Breast epithelium (tissue), 4 donors: ENCODE measurements around the gene GNAO1. TPM values are rescaled to one million over a fixed set of nuclear protein-coding genes. Genes with fewer than 3 reads are reported as not detected.

Experiments used
- DNase-seq, 2 donors: peaks; one replicate each; pipeline ENCODE4 v3.0.0-alpha.2; 2019; ENCODE audit warnings: low spot score in 2 of 2
- H3K27ac ChIP-seq, 2 donors: fragments of 200-600 bp; sonication (generic) in 1 of 2; one replicate each; pipeline ENCODE4 v1.5.1; 2016 to 2019; ENCODE audit warnings: mild to moderate bottlenecking in 1 of 2
- H3K27me3 ChIP-seq, 2 donors: fragments of 200-600 bp; sonication (generic) in 1 of 2; one replicate each; pipeline versions ENCODE4 v1.5.1 to v1.6.0; 2017 to 2019; ENCODE audit warnings: control low read depth in 1 of 2, mild to moderate bottlenecking in 1 of 2
- H3K36me3 ChIP-seq: fragments of 200-600 bp; one replicate; pipeline ENCODE4 v1.5.1; 2019
- H3K4me1 ChIP-seq, 2 donors: fragments of 200-600 bp; sonication (generic); one replicate each; pipeline ENCODE4 v1.5.1; 2016 to 2019; ENCODE audit warnings: control low read depth in 1 of 2
- H3K4me3 ChIP-seq, 3 donors: fragments of 200-600 bp; sonication (generic); 1 replicate in 2 of 3; 2 replicates in 1 of 3; pipeline ENCODE4 v1.5.1; 2016 to 2019; ENCODE audit warnings: mild to moderate bottlenecking in 3 of 3, moderate library complexity in 2 of 3
- H3K9me3 ChIP-seq, 2 donors: fragments of 200-600 bp; sonication (generic) in 1 of 2; one replicate each; pipeline ENCODE4 v1.5.1; 2016 to 2019; ENCODE audit warnings: control low read depth in 1 of 2
- POLR2A ChIP-seq: fragments of 450-650 bp; IDR thresholded peaks from one replicate; pipeline ENCODE4 v1.6.1; 2016; ENCODE audit warnings: antibody characterized with exemption, mild to moderate bottlenecking, moderate library complexity
- POLR2AphosphoS5 ChIP-seq, 3 donors: sonication (generic); formaldehyde crosslinking; IDR thresholded peaks; one replicate each; pipeline ENCODE4 v1.6.1; 2017; ENCODE audit warnings: antibody characterized with exemption in 3 of 3
- intact Hi-C: fragments of 100-400 bp; cut with DNase I; formaldehyde crosslinking; loops from one replicate; pipeline ENCODE4 v1.15.1; 2023; ENCODE audit warnings: low total_unique reads
- total RNA-seq, 3 donors: library from RNA; depleted of rRNA; stranded (reverse); fragments of >200 nt; gene quantifications; one replicate each; pipeline ENCODE4 v1.1.0, GENCODE V29; 2016
- TF ChIP-seq, protein P1 (sequence below), 3 donors: fragments of 450-650 bp; IDR thresholded peaks; one replicate each; pipeline ENCODE4 v1.5.1; 2016 to 2017; ENCODE audit warnings: antibody characterized with exemption in 3 of 3, mild to moderate bottlenecking in 3 of 3, moderate library complexity in 3 of 3

The GNAO1 gene
- total RNA-seq, 3 donors from 2014 or later, result 0.96 to 1.9 (median 0.98) TPM

DNA sequence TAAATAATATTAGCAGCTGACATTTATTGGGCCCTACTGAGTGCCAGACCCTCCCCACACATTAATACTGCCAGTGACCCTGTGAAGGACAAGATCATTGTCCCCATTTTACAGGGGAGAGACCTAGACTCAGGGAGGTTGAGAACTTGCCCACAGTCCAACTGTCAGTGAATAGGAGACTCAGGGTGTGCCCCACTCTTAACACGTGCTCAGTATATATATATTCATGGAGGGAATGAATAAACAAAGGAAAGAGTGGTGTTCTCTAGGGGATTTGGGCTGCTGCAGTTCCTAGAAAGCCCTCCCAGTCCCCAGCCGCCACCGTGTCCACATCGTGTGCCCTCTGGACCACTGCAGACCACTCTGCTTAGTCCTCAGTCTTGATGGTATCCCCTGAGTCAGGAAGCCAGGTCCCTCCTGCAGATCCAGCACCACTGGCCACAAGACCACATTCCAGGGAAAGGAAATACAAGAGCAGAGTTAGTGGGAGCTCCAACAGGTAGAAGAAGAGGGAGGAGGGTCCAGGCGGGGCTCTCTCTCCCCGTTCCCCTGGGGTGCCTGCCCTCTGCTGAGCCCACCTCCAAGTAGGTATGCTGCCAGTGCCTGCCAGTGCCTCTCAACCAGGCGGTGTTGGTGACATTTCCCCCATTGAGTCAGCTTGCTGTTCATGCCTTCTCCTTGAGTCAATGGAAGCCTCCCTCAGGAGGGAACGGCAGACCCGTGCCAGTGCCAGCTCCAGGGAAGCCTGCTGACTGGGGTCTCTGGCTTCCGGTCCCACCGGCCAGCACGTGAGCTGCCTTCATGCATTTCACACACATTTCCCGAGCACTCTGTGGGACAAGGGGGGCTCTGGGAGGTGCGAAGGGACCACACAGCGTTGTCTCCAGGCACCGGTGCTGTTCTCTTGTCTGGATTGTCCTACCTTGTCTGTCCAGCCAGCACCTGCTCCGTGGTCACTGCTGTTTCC is 75.6 kb downstream of the GNAO1 start:
- no peak overlapping the region for H3K27ac ChIP-seq

DNA sequence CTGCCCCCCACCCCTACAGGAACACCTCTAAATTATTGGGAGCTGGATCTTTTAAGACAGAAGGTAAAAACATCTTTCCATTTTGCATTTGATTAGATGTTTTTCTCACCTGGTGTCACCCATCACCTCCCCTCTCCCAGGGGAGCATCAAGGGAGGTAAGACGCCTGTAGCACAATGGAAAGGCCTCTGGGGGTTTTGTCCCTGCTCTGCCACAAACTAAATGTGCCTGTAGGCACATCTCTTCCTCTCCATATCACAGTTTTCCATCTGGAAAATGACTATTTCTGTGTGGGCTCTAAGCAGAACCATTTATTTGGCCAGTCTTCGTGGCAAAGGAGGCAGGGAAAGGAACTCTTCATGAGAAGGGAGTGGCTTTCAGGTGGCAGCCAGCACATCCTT is 76.6 kb downstream of the GNAO1 start:
- TF ChIP-seq POLR2A, result no peak
- no peak for TF ChIP-seq POLR2AphosphoS5 (IDR thresholded peaks at IDR 0.05)
- TF ChIP-seq, protein P1, sequence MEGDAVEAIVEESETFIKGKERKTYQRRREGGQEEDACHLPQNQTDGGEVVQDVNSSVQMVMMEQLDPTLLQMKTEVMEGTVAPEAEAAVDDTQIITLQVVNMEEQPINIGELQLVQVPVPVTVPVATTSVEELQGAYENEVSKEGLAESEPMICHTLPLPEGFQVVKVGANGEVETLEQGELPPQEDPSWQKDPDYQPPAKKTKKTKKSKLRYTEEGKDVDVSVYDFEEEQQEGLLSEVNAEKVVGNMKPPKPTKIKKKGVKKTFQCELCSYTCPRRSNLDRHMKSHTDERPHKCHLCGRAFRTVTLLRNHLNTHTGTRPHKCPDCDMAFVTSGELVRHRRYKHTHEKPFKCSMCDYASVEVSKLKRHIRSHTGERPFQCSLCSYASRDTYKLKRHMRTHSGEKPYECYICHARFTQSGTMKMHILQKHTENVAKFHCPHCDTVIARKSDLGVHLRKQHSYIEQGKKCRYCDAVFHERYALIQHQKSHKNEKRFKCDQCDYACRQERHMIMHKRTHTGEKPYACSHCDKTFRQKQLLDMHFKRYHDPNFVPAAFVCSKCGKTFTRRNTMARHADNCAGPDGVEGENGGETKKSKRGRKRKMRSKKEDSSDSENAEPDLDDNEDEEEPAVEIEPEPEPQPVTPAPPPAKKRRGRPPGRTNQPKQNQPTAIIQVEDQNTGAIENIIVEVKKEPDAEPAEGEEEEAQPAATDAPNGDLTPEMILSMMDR (IDR thresholded peaks at IDR 0.05), result no peak
- no peaks in the 10 kb centered on the region for H3K4me1 ChIP-seq
- H3K27ac ChIP-seq, result no peak overlapping the region
- H3K27me3 ChIP-seq, result no peaks in the 10 kb centered on the region
- intact Hi-C loops, result no loop called here
- no peak for DNase-seq
- no peaks in the 10 kb centered on the region for H3K9me3 ChIP-seq
- no peak overlapping the region for H3K4me3 ChIP-seq
- no peaks in the 10 kb centered on the region for H3K36me3 ChIP-seq

More for the DNA sequence above, 75.6 kb downstream of the GNAO1 start:
- H3K9me3 ChIP-seq, result no peaks in the 10 kb centered on the region
- intact Hi-C loops, result no loop called here
- no peak for DNase-seq
- no peak overlapping the region for H3K4me3 ChIP-seq
- TF ChIP-seq, protein P1 (IDR thresholded peaks at IDR 0.05), result no peak
- no peak for TF ChIP-seq POLR2AphosphoS5 (IDR thresholded peaks at IDR 0.05)
- no peak for TF ChIP-seq POLR2A
- no peaks in the 10 kb centered on the region for H3K27me3 ChIP-seq
- H3K4me1 ChIP-seq, result no peaks in the 10 kb centered on the region
- H3K36me3 ChIP-seq, result no peaks in the 10 kb centered on the region

DNA sequence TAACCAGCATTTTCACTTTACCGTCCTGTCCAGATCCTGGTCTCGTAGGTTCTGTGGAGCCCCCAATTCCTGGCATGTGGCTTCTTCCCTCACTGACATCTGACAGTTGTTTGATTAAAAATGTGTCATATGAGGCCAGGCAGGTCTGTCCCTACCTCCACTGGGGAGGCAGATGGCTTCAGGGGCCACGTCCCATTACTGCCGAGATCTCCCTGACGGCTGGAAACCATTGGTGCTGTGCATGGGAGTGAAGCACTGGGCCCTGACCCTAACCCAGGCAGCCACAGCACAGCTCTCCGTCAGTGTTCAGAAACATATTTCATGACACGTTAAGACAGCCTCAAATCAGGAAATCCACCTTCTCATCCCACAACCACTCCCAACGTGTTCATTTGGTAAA is 77.5 kb downstream of the GNAO1 start:
- Histone ChIP-seq H3K36me3 (no peaks in the 10 kb centered on the region), H3K4me1 (no peaks in the 10 kb centered on the region), H3K4me3 (no peak overlapping the region), H3K27ac (no peak overlapping the region), H3K9me3 (no peaks in the 10 kb centered on the region), H3K27me3 (no peaks in the 10 kb centered on the region)
- no peak for DNase-seq
- TF ChIP-seq, protein P1 (IDR thresholded peaks at IDR 0.05), result no peak
- no peak for TF ChIP-seq POLR2AphosphoS5 (IDR thresholded peaks at IDR 0.05)
- TF ChIP-seq POLR2A, result no peak
- intact Hi-C loops, result no loop called here

DNA sequence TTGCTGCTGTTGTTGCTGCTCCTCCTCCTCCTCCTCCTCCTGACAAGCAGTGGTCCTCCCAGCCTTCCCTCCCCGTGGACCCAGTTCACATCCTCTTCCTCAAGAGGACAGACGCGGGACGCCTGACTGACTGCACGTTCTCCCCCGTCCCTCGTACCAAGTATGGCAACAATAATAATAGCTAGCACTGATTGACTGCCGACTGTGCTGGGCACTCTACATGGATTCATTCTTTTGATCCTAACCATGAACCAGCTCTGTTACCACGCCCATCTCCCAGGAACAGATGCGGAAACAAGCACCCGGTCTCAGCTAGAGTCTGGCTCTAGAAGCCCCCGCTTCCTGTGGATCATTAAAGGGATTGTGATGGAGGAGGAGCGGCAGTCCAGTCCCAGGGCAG is 78.0 kb downstream of the GNAO1 start:
- no peak for TF ChIP-seq POLR2AphosphoS5 (IDR thresholded peaks at IDR 0.05)
- no peak for TF ChIP-seq POLR2A
- TF ChIP-seq, protein P1 (IDR thresholded peaks at IDR 0.05), result no peak
- Histone ChIP-seq H3K27ac (no peak overlapping the region), H3K4me3 (no peak overlapping the region), H3K36me3 (no peaks in the 10 kb centered on the region), H3K4me1 (no peaks in the 10 kb centered on the region), H3K27me3 (no peaks in the 10 kb centered on the region), H3K9me3 (no peaks in the 10 kb centered on the region)
- intact Hi-C loops, result no loop called here
- DNase-seq, result no peak
